Heart left ventricle (tissue), 16 donors: ENCODE results near the gene TMEM30B. TPM values are rescaled to one million over a fixed set of nuclear protein-coding genes. Genes with fewer than 3 reads are reported as not detected.

ENCODE experiments used
- ATAC-seq, 4 donors: fragments of 200-7000 bp; cut with Tn5 transposase; one replicate each; pipeline ENCODE4 v1.9.1; 2020 to 2022; ENCODE audit warnings: moderate library complexity in 4 of 4, mild to moderate bottlenecking in 3 of 4, moderate number of reproducible peaks in 1 of 4
- DNase-seq, 5 donors: peaks; one replicate each; pipeline ENCODE4 v3.0.0-alpha.2; 2020
- H3K27ac ChIP-seq, 12 donors: fragments of 200-600 bp; sonication (generic) in 4 of 12; one replicate each; pipeline versions ENCODE4 v1.5.0 to v1.8.0; 2016 to 2022; ENCODE audit warnings: mild to moderate bottlenecking in 2 of 12
- H3K27me3 ChIP-seq, 9 donors: fragments of 200-600 bp; sonication (generic) in 2 of 9; one replicate each; pipeline versions ENCODE4 v1.5.1 to v1.8.0; 2016 to 2022; ENCODE audit warnings: mild to moderate bottlenecking in 3 of 9
- H3K36me3 ChIP-seq, 9 donors: fragments of 200-600 bp; sonication (generic) in 2 of 9; one replicate each; pipeline versions ENCODE4 v1.5.0 to v1.8.0; 2018 to 2022; ENCODE audit warnings: mild to moderate bottlenecking in 2 of 9
- H3K4me1 ChIP-seq, 12 donors: fragments of 200-600 bp; sonication (generic) in 4 of 12; one replicate each; pipeline versions ENCODE4 v1.5.0 to v1.8.0; 2016 to 2022; ENCODE audit warnings: mild to moderate bottlenecking in 3 of 12
- H3K4me3 ChIP-seq, 12 donors: fragments of 200-600 bp; sonication (generic) in 4 of 12; one replicate each; pipeline versions ENCODE4 v1.5.0 to v1.8.0; 2017 to 2022; ENCODE audit warnings: mild to moderate bottlenecking in 9 of 12, moderate library complexity in 4 of 12
- H3K9me3 ChIP-seq, 12 donors: fragments of 200-600 bp; sonication (generic) in 4 of 12; one replicate each; pipeline versions ENCODE4 v1.5.0 to v1.8.0; 2016 to 2022; ENCODE audit warnings: mild to moderate bottlenecking in 1 of 12
- POLR2A ChIP-seq, 2 donors: fragments of 450-650 bp; IDR thresholded peaks; one replicate each; pipeline ENCODE4 v1.6.1; 2017; ENCODE audit warnings: antibody characterized with exemption in 2 of 2, mild to moderate bottlenecking in 2 of 2, moderate library complexity in 2 of 2
- WGBS, 4 donors: extraction: QIAGEN DNeasy Blood & Tissue Kit in 2 of 4; methylation state at CpG; one replicate each; pipeline versions ENCODE4 v1.1.5 to v1.1.7; 2013 to 2018; 5-methylcytosine and 5-hydroxymethylcytosine counted together
- intact Hi-C, 10 donors: fragments of 100-400 bp; cut with DNase I; formaldehyde crosslinking; loops; one replicate each; pipeline versions ENCODE4 v1.11.1 to v1.14.2; 2022
- long read RNA-seq, 3 donors: library from polyadenylated mRNA; unstranded; transcript quantifications; one replicate each; pipeline ENCODE4 v2.0.0, GENCODE V29; 2020 to 2021
- polyA plus RNA-seq, 2 donors: library from polyadenylated mRNA; stranded (reverse); fragments of 200-250 nt; gene quantifications; one replicate each; pipeline ENCODE4 v1.2.3, GENCODE V29; 2013
- total RNA-seq, 9 donors: library from RNA; depleted of rRNA in 2 of 9; stranded (reverse); fragments of >200 nt in 2 of 9; fragmentation: NEBNext Ultra II Directional in 3 of 9; extraction: Animal tissue kit (Norgen Biotek cat#: 25700) in 3 of 9; gene quantifications; one replicate each; pipeline versions ENCODE4 v1.1.0 to v1.2.4, GENCODE V29; 2016 to 2023
- TF ChIP-seq, protein P1 (sequence below), 12 donors: fragments of 200-600 bp; sonication (generic) in 4 of 12; IDR thresholded peaks; one replicate each; pipeline versions ENCODE4 v1.5.0 to v1.8.0; 2018 to 2022; ENCODE audit warnings: antibody characterized with exemption in 12 of 12, mild to moderate bottlenecking in 5 of 12
- donor health status: ischemic (EF 13 %, LVEDD 7.1; RV severe dilation, severe dysfunction).
- donor health status: healthy with polysubstance abuse.
- donor health status: DM: no; HTN: yes; CAD: no.
- donor health status: DM: no; HTN: no; CAD: no.
- donor health status: ischemic (EF 25% LVEDD 6.9; RV normal size, moderate dysfunction).
- donor health status: ischemic (EF 25% LVEDD 5.7; RV mildly dilated, moderate dysfunction).
- donor health status: healthy.
- donor health status: DM: yes; HTN: yes; CAD: no.
- donor health status: ischemic (EF 35%, LVEDD 5.7; RV mildly dilated, moderate dysfunction).
- donor health status: nonischemic (EF 11% LVEDD 7.7; RV severe dilation, severe dysfunction).
- donor health status: DM: yes; HTN: yes; CAD: no.
- donor health status: PGD.
- donor health status: ischemic (EF 29% LVEDD 5.4; RV normal size, mild dysfunction).
- donor health status: nonischemic (EF 23%, LVEDD 6.1; RV moderate dilation, normal function).

TMEM30B gene, protein sequence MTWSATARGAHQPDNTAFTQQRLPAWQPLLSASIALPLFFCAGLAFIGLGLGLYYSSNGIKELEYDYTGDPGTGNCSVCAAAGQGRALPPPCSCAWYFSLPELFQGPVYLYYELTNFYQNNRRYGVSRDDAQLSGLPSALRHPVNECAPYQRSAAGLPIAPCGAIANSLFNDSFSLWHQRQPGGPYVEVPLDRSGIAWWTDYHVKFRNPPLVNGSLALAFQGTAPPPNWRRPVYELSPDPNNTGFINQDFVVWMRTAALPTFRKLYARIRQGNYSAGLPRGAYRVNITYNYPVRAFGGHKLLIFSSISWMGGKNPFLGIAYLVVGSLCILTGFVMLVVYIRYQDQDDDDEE
- 1 to 10 TPM in 3 of 9 donors, under 1 TPM in 6; 0.12 to 2.4 (median 0.42) TPM for total RNA-seq
- under 1 TPM; 0.11 to 0.24 TPM for polyA plus RNA-seq
- long read RNA-seq, donor 1, full-length matches to known transcripts: 1 of 1 reads
- long read RNA-seq, donor 1, partial matches to known transcripts: 0 of 1 reads
- long read RNA-seq, donor 1, other reads (novel, unspliced or antisense): 0 of 1 reads
- long read RNA-seq, donor 2: 0 reads
- long read RNA-seq, donor 3, full-length matches to known transcripts: 1 of 1 reads
- long read RNA-seq, donor 3, partial matches to known transcripts: 0 of 1 reads
- long read RNA-seq, donor 3, other reads (novel, unspliced or antisense): 0 of 1 reads

- Histone ChIP-seq H3K4me1 (peaks cover 0 to 20% (median 7%) of the 10 kb centered on the region in 12 donors), H3K9me3 (no peaks in the 10 kb centered on the region), H3K27me3 (peaks cover 4 to 53% (median 20%) of the 10 kb centered on the region in 9 donors), H3K36me3 (no peaks in the 10 kb centered on the region), H3K27ac (peak within 1 kb of the TSS; percentile 36 to 87 (median 66)), H3K4me3 (peak within 1 kb of the TSS; percentile 24 to 69 (median 60))
- DNase-seq (peak in 2 of 5 donors; percentile 26 to 60), ATAC-seq (peak in 2 of 4 donors; percentile 3 to 18)
- WGBS, 4 donors: 24 to 39% (median 29%) methylated on average over 33 to 43 of the region's 43 CpGs
- no peak for TF ChIP-seq POLR2A (IDR thresholded peaks at IDR 0.05)
- TF ChIP-seq, protein P1, sequence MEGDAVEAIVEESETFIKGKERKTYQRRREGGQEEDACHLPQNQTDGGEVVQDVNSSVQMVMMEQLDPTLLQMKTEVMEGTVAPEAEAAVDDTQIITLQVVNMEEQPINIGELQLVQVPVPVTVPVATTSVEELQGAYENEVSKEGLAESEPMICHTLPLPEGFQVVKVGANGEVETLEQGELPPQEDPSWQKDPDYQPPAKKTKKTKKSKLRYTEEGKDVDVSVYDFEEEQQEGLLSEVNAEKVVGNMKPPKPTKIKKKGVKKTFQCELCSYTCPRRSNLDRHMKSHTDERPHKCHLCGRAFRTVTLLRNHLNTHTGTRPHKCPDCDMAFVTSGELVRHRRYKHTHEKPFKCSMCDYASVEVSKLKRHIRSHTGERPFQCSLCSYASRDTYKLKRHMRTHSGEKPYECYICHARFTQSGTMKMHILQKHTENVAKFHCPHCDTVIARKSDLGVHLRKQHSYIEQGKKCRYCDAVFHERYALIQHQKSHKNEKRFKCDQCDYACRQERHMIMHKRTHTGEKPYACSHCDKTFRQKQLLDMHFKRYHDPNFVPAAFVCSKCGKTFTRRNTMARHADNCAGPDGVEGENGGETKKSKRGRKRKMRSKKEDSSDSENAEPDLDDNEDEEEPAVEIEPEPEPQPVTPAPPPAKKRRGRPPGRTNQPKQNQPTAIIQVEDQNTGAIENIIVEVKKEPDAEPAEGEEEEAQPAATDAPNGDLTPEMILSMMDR (IDR thresholded peaks at IDR 0.05): no peak
- intact Hi-C loops: no loop called here
Observed at GRCh38 chr14:61281186-61281947, at the start of gene TMEM30B. Gene TMEM30B (minus strand): TSS chr14:61281338. CDS start chr14:61281147, 191 bp downstream.

GRCh38 chr14:61330511-61330910 lies 49.4 kb upstream of the TMEM30B start:
- WGBS, 4 donors: 73 to 86% (median 77%) methylated on average over 1 of the region's 1 CpG
- ATAC-seq (no peak), DNase-seq (no peak)
- Histone ChIP-seq H3K4me3 (no peak overlapping the region), H3K36me3 (no peaks in the 10 kb centered on the region), H3K27ac (peak overlapping the region in 7 of 12 donors; percentile 5 to 84 (median 59)), H3K27me3 (no peaks in the 10 kb centered on the region), H3K9me3 (peaks cover 0 to 8% (median 0%) of the 10 kb centered on the region in 12 donors), H3K4me1 (peaks cover 0 to 61% (median 32%) of the 10 kb centered on the region in 12 donors)
- TF ChIP-seq, protein P1 (IDR thresholded peaks at IDR 0.05): no peak
- no peak for TF ChIP-seq POLR2A (IDR thresholded peaks at IDR 0.05)
- intact Hi-C loops: loop anchor here in 1 of 10 donors (10.0 kb wide), 1 partner anchor 124 kb away; no protein-coding TSS in a partner anchor

DNA sequence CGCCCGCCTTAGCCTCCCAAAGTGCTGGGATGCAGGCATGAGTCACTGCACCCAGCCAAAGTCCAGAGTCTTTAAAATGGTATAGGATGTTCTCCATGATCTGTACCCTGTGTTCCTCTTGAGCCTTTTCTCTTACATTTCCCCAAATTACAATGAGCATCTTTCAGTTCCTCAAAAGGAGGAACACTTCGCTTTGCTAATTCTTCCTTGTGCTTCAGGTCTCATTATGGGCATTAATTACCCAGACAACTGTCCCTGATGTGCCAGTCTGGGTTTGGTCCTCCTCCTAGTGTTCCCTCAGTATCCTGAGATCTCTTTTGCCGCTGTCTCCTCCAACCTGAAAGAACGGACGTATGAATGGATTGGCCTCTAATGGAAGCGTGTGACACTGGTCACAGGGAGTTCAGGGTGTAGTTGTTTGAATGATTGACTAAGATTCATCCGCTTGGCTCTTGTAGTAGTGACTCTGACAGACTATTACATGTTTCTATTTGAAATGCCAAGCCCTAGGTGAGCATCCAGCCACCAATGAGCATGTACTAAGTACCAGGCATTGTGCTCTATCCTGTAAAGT lies 48.4 kb upstream of the TMEM30B start:
- DNase-seq: no peak
- 81 to 95% (median 89%) methylated on average over 8 of the region's 8 CpGs for WGBS, 4 donors
- no peaks in the 10 kb centered on the region for H3K27me3 ChIP-seq
- peaks cover 0 to 54% (median 29%) of the 10 kb centered on the region in 12 donors for H3K4me1 ChIP-seq
- H3K4me3 ChIP-seq: peak overlapping the region in 1 of 12 donors; percentile 9
- H3K27ac ChIP-seq: peak overlapping the region; percentile 5 to 84 (median 50)
- intact Hi-C loops: loop anchor here in 5 of 10 donors (5.0 to 10.0 kb wide), 5 partner anchors 85 to 125 kb away; no protein-coding TSS in a partner anchor
- TF ChIP-seq POLR2A (IDR thresholded peaks at IDR 0.05): no peak
- TF ChIP-seq, protein P1 (IDR thresholded peaks at IDR 0.05): no peak
- peak in 1 of 4 donors; percentile 19 for ATAC-seq
- peaks cover 0 to 9% (median 0%) of the 10 kb centered on the region in 12 donors for H3K9me3 ChIP-seq
- no peaks in the 10 kb centered on the region for H3K36me3 ChIP-seq
